ENCODE measurements around the gene SKP2.

Gene SKP2

DNA sequence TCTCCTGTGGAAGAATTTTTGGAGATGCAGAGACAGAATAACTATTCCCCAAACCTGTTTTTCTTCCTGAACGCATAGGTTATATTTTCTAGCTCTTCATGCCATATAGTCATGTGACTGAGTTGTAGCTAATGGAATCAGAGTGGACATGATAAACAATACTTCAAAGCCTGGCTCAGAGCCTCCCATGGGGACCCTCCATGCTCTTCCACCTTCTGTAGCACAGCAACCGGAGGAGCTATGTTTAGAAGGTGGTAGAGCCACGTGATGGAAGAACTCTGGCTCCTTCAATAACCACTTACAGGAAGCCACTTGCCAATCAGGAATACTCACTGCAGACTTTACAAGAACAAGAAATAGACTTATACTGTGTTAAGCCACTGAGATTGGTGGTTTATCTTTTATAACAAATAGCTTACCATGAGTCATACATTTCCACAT, 50.6 kb downstream of the SKP2 start:
- no peak for DNase-seq

GRCh38 chr5:36205329-36205728, 53.4 kb downstream of the SKP2 start:
- DNase-seq: no peak

DNA sequence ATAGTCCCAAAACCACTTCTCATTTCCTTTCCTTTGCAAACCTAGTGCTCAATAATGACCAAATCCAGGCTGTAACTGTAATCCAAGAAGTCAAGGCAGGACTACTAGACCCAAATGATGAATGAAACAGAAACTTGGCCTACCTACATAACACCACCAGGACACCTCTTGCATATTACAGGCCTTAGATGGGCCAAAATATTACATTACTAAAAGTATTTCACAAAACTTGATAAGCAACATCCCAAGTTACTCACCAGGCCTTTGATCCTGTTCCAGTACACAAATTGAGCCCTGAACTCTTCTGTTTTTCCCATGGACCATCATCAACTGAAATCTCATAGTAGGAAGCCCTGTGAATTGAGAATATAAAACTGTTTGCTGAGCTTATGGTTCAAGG, 55.0 kb downstream of the SKP2 start:
- DNase-seq: no peak

- DNase-seq: no peak
Measured at GRCh38 chr5:36208786-36209185, 56.9 kb downstream of the SKP2 start.

GRCh38 chr5:36209664-36210063, 57.8 kb downstream of the SKP2 start:
- DNase-seq: no peak

DNA sequence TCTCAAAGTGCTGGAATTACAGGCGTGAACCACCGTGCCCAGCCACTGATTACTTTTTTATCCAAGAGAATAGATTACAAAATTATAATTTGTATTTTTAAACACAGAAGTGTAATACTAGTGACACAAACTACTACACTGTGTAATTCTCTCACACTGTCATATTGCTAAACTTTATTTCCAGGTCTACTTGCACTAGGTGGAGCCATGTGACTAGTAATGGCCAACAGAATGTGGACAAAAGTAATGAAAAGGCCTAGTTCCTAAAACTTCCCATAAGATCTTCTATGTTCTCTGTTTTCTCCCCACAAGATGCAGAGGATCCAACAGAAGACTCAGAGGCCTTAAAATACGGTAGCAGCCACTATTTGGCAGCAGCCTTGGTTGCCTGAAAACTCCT, 62.5 kb downstream of the SKP2 start:
- DNase-seq: no peak

DNA sequence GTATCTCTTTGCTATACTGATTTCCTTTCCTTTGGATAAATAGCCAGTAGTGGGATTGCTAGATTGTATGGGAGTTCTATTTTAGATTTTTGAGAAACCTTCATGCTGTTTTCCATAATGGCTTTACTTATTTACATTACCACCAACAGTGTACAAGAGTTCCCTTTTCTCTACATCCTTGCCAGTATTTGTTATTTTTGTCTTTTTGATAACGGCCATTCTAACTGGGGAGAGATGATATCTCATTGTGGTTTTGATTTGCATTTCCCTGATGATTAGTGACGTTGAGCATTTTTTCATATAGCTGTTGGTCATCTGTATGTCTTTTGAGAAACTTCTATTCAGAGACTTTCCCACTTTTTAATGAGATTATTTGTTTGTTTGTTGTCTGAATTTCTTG, 64.0 kb downstream of the SKP2 start:
- DNase-seq: no peak

GRCh38 chr5:36217567-36217966, 65.7 kb downstream of the SKP2 start:
- no peak for DNase-seq

DNA sequence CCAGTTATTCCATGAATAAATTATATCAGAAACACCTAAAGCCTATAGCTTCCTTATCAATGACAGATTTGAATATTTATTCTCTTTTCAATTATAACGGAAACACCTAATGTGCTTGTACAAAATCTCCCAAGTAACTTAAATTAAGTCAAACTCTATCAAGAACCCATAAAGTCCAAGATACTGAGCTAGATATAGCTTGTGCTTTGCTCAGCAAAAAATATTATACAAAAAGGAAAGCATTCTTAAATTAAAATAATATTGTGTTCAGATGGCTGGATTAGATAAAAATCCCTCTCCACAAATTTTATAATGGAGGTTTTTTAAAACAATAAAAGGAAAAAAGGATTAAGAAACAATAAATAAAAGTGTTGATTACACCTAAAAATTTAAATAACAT, 66.1 kb downstream of the SKP2 start:
- no peak for DNase-seq

DNA sequence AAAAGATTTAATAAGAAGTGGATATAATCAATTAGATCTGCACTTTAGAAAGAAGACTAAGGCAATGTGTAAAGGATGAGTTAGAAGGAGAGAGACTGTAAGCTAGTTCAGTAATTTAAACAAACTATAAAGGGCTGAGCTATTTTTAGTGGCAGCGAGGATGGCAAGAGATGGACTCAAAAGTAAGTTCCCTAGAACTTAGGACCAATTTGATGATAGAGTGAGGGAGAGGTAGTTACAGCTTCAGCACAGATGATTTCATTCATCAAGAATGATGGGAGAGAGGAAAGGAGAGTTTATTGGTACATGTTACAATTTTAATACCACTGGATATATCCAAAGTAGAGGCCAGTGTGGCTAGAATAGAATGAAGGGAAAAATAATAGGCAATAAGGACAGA, 70.7 kb downstream of the SKP2 start:
- no peak for DNase-seq

GRCh38 chr5:36227046-36227445, 75.1 kb downstream of the SKP2 start:
- DNase-seq: no peak

DNA sequence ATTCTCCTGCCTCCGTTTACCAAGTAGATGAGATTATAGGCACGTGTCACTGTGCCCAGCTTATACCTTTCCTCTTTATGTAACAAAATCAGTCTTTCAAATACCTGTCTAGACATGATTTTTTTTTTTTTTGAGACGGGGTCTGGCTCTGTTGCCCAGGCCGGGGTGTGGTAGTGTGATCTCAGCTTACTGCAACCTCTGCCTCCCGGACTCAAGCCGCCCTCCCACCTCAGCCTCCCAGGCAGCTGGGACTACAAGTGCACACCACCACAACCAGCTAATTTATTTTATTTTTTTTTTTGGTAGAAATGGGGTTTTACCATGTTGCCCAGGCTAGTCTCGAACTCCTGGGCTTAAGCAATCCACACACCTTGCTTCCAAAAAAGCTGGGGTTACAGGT, 76.6 kb downstream of the SKP2 start:
- DNase-seq: no peak

- no peak for DNase-seq
Measured at GRCh38 chr5:36230151-36230790, 78.4 kb downstream of the SKP2 start.

GRCh38 chr5:36232533-36232932, 80.6 kb downstream of the SKP2 start:
- no peak for DNase-seq

Measured in NK-92 treated with Interleukin-12 subunit alpha and Interleukin-12 subunit beta, amount 100 ng/mL, for 24 hours (cell line).